CD14-positive monocyte (primary cell): ENCODE data around the gene TRIM40. TPM values are rescaled to one million over a fixed set of nuclear protein-coding genes. Genes with fewer than 3 reads are reported as not detected.

Experiments
- DNase-seq, 3 donors: peaks; one replicate each; pipeline ENCODE4 v3.0.0-alpha.2; 2011 to 2022
- H2AFZ ChIP-seq: 2 replicates; pipeline ENCODE4 v1.6.0; 2012; ENCODE audit warnings: mild to moderate bottlenecking, low read depth, low read length, inconsistent platforms; ENCODE audit not compliant: insufficient read depth, poor library complexity, severe bottlenecking
- H3K27ac ChIP-seq, 2 donors: 1 replicate in 1 of 2; 2 replicates in 1 of 2; pipeline ENCODE4 v1.5.1; 2012 to 2013; ENCODE audit warnings: low read length in 2 of 2, control low read depth in 1 of 2, inconsistent platforms in 1 of 2, low read depth in 1 of 2, mild to moderate bottlenecking in 1 of 2
- H3K27me3 ChIP-seq, 2 donors: one replicate each; pipeline versions ENCODE4 v1.6.0 to v1.6.1; 2011 to 2013; ENCODE audit warnings: low read length in 2 of 2; ENCODE audit not compliant: control insufficient read depth in 2 of 2, insufficient read depth in 2 of 2
- H3K36me3 ChIP-seq, 2 donors: replicated peaks in 1 of 2; 1 replicate in 1 of 2; 2 replicates in 1 of 2; pipeline versions ENCODE4 v1.5.1 to v1.6.1; 2012 to 2013; ENCODE audit warnings: low read length in 2 of 2, control low read depth in 1 of 2, inconsistent platforms in 1 of 2, mild to moderate bottlenecking in 1 of 2; ENCODE audit not compliant: insufficient read depth in 2 of 2, control insufficient read depth in 1 of 2
- H3K4me1 ChIP-seq, 2 donors: 1 replicate in 1 of 2; 2 replicates in 1 of 2; pipeline versions ENCODE4 v1.5.1 to v1.6.1; 2012 to 2013; ENCODE audit warnings: low read length in 2 of 2, control low read depth in 1 of 2, inconsistent platforms in 1 of 2, mild to moderate bottlenecking in 1 of 2, moderate library complexity in 1 of 2; ENCODE audit not compliant: insufficient read depth in 2 of 2, control insufficient read depth in 1 of 2
- H3K4me2 ChIP-seq: replicated peaks from 2 replicates; pipeline ENCODE3; 2012; ENCODE audit warnings: low read length, moderate library complexity, mild to moderate bottlenecking; ENCODE audit not compliant: poor library complexity, severe bottlenecking; ENCODE audit errors: extremely low read depth
- H3K4me3 ChIP-seq, 3 experiments: fragments of 200-600 bp in 1 of 3; sonication (generic) in 1 of 3; replicated peaks in 1 of 3; 1 replicate in 2 of 3; 2 replicates in 1 of 3; pipeline ENCODE4 v1.5.1; 2011 to 2013; ENCODE audit warnings: low read length in 3 of 3, mild to moderate bottlenecking in 3 of 3, control low read depth in 2 of 3, low read depth in 2 of 3, inconsistent platforms in 1 of 3, moderate library complexity in 1 of 3
- H3K79me2 ChIP-seq: 2 replicates; pipeline ENCODE4 v1.6.0; 2012; ENCODE audit warnings: mild to moderate bottlenecking, control low read depth, inconsistent platforms, low read length, moderate library complexity; ENCODE audit not compliant: insufficient read depth
- H3K9ac ChIP-seq: 2 replicates; pipeline ENCODE4 v1.6.0; 2017; ENCODE audit warnings: low read length, mild to moderate bottlenecking; ENCODE audit not compliant: insufficient read depth, poor library complexity, severe bottlenecking
- H3K9me3 ChIP-seq, 2 donors: replicated peaks in 1 of 2; 1 replicate in 1 of 2; 2 replicates in 1 of 2; pipeline versions ENCODE4 v1.5.1 to v1.6.1; 2012 to 2013; ENCODE audit warnings: low read length in 2 of 2, control low read depth in 1 of 2; ENCODE audit not compliant: control insufficient read depth in 1 of 2, insufficient read depth in 1 of 2
- H4K20me1 ChIP-seq: 2 replicates; pipeline ENCODE4 v1.6.0; 2012; ENCODE audit warnings: mild to moderate bottlenecking, low read length, control low read depth, moderate library complexity; ENCODE audit not compliant: insufficient read depth
- H3K27ac Mint-ChIP-seq, 7 donors: one replicate each; pipeline ENCODE4 v1.8.0; 2020; ENCODE audit warnings: mild to moderate bottlenecking in 7 of 7, mixed read lengths in 7 of 7, moderate library complexity in 6 of 7, inconsistent platforms in 2 of 7
- H3K27me3 Mint-ChIP-seq, 3 donors: one replicate each; pipeline ENCODE4 v1.8.0; 2021 to 2022; ENCODE audit warnings: low read depth in 3 of 3, mild to moderate bottlenecking in 3 of 3, mixed read lengths in 3 of 3, moderate library complexity in 3 of 3, inconsistent platforms in 1 of 3
- H3K36me3 Mint-ChIP-seq, 2 donors: one replicate each; pipeline ENCODE4 v1.8.0; 2020; ENCODE audit warnings: mixed read lengths in 2 of 2, inconsistent platforms in 1 of 2, mild to moderate bottlenecking in 1 of 2
- H3K4me1 Mint-ChIP-seq: one replicate; pipeline ENCODE4 v1.8.0; 2020; ENCODE audit warnings: mild to moderate bottlenecking, mixed read lengths
- H3K4me3 Mint-ChIP-seq, 2 donors: one replicate each; pipeline ENCODE4 v1.8.0; 2020; ENCODE audit warnings: mild to moderate bottlenecking in 2 of 2, mixed read lengths in 2 of 2, moderate library complexity in 1 of 2
- H3K9me3 Mint-ChIP-seq, 7 donors: one replicate each; pipeline ENCODE4 v1.8.0; 2020 to 2022; ENCODE audit warnings: mixed read lengths in 7 of 7, mild to moderate bottlenecking in 6 of 7, moderate library complexity in 6 of 7, inconsistent platforms in 2 of 7
- CTCF ChIP-seq: fragments of 200-600 bp; IDR thresholded peaks from one replicate; pipeline ENCODE4 v1.8.0; 2022; ENCODE audit warnings: antibody characterized with exemption, mild to moderate bottlenecking
- WGBS: methylation state at CpG from one replicate; pipeline ENCODE4 v1.1.5; 2013; ENCODE audit warnings: missing lambda C conversion rate; ENCODE audit not compliant: insufficient coverage; 5-methylcytosine and 5-hydroxymethylcytosine counted together
- intact Hi-C, 2 donors: fragments of 100-400 bp; cut with micrococcal nuclease; formaldehyde crosslinking; loops; one replicate each; pipeline versions ENCODE4 v1.15.0 to v1.15.1; 2023
- polyA plus RNA-seq, 3 donors: library from polyadenylated mRNA; depleted of rRNA in 1 of 3; unstranded in 2 of 3; stranded (reverse) in 1 of 3; fragments of 300-500 nt in 2 of 3; fragments of >200 nt in 1 of 3; fragmentation: Illumina TruSeq in 2 of 3; gene quantifications; 1 replicate in 2 of 3; 2 replicates in 1 of 3; pipeline ENCODE4 v1.2.3, GENCODE V29; 2012 to 2021

The TRIM40 gene
- polyA plus RNA-seq, 3 donors, result not detected

- TF ChIP-seq CTCF, result no peak
- no peak overlapping the region for H3K4me3 ChIP-seq
- no peak overlapping the region for H2AFZ ChIP-seq
- peaks cover 39% of the 10 kb centered on the region for H4K20me1 ChIP-seq
- H3K4me1 ChIP-seq, result no peaks in the 10 kb centered on the region
- H3K4me3 Mint-ChIP-seq, result no peak overlapping the region
- no peak overlapping the region for H3K9ac ChIP-seq
- H3K27ac ChIP-seq, result no peak overlapping the region
- H3K9me3 Mint-ChIP-seq, result peaks cover 0 to 2% (median 0%) of the 10 kb centered on the region in 7 donors
- H3K9me3 ChIP-seq, result no peaks in the 10 kb centered on the region
- H3K4me2 ChIP-seq, result no peak overlapping the region
- no peaks in the 10 kb centered on the region for H3K79me2 ChIP-seq
- intact Hi-C loops, result no loop called here
- peaks cover 0 to 4% (median 1%) of the 10 kb centered on the region in 3 donors for H3K27me3 Mint-ChIP-seq
- peaks cover 76 to 87% of the 10 kb centered on the region in 2 donors for H3K36me3 Mint-ChIP-seq
- no peak for DNase-seq
- H3K36me3 ChIP-seq, result peaks cover 77 to 88% of the 10 kb centered on the region in 2 donors
- WGBS, result 100% methylated on average over 4 of the region's 5 CpGs
- H3K4me1 Mint-ChIP-seq, result no peaks in the 10 kb centered on the region
- H3K27me3 ChIP-seq, result no peaks in the 10 kb centered on the region
- H3K27ac Mint-ChIP-seq, result peak overlapping the region in 2 of 7 donors; percentile 15 to 61
Measured at GRCh38 chr6:30188541-30188940, 52.6 kb downstream of the TRIM40 start.

DNA sequence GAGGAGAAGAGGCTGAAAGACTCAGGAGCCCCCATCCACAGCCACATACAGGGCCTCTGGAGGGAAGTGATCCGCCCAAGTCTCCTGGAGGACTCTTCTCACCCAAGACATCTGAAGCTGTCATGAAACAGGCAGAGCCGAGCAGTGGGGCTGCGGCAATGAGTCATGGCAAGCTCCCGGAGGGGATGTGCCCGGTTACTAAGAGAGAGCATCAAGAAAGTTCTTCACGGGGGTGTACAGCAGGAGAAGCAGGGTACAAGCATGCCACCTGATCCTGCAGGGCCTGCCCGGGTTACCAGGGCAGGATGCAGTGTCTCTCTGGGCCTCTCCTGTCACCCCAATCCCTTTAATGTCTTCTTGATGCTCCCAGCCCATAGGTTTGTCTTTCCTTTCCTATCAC, 56.1 kb downstream of the TRIM40 start:
- Histone ChIP-seq H3K4me1 (no peaks in the 10 kb centered on the region), H3K9me3 (no peaks in the 10 kb centered on the region), H3K4me3 (no peak overlapping the region), H3K36me3 (peaks cover 76 to 95% of the 10 kb centered on the region in 2 donors), H4K20me1 (peaks cover 53% of the 10 kb centered on the region), H2AFZ (no peak overlapping the region), H3K27me3 (no peaks in the 10 kb centered on the region), H3K79me2 (peaks cover 5% of the 10 kb centered on the region), H3K27ac (no peak overlapping the region), H3K9ac (no peak overlapping the region), H3K4me2 (no peak overlapping the region)
- intact Hi-C loops, result no loop called here
- no peak overlapping the region for H3K4me3 Mint-ChIP-seq
- H3K27me3 Mint-ChIP-seq, result no peaks in the 10 kb centered on the region
- H3K9me3 Mint-ChIP-seq, result peaks cover 0 to 2% (median 0%) of the 10 kb centered on the region in 7 donors
- no peak for TF ChIP-seq CTCF
- no peaks in the 10 kb centered on the region for H3K4me1 Mint-ChIP-seq
- 93% methylated on average over 6 of the region's 7 CpGs for WGBS
- no peak for DNase-seq
- peak overlapping the region in 1 of 7 donors; percentile 1 for H3K27ac Mint-ChIP-seq
- H3K36me3 Mint-ChIP-seq, result peaks cover 76 to 93% of the 10 kb centered on the region in 2 donors
